Activated CD4-positive, alpha-beta memory T cell treated with anti-CD3 and anti-CD28 coated beads, Interleukin-2, amount 10 ng/mL, durations not matched to agents 7 days and 5 days (primary cell): ENCODE data around the gene CLP1. TPM values are rescaled to one million over a fixed set of nuclear protein-coding genes. Genes with fewer than 3 reads are reported as not detected.

Source experiments
- CTCF ChIA-PET: fragments of 350-600 bp; sonication (Branson Sonifier 250); formaldehyde crosslinking; loops from one replicate; lab custom pipeline; 2021; ENCODE audit warnings: antibody characterized with exemption, inconsistent platforms; lab: Charles Lee
- POLR2A ChIA-PET: fragments of 350-600 bp; sonication (Branson Sonifier 250); formaldehyde crosslinking; loops from one replicate; lab custom pipeline; 2021; ENCODE audit warnings: antibody characterized with exemption; lab: Charles Lee
- DNase-seq: peaks from one replicate; pipeline ENCODE4 v3.0.0-alpha.2; 2020
- H3K27ac Mint-ChIP-seq: one replicate; pipeline ENCODE4 v1.8.0; 2021; ENCODE audit warnings: mild to moderate bottlenecking, mixed read lengths
- H3K27me3 Mint-ChIP-seq: one replicate; pipeline ENCODE4 v1.8.0; 2021; ENCODE audit warnings: mixed read lengths
- H3K36me3 Mint-ChIP-seq: one replicate; pipeline ENCODE4 v1.8.0; 2021; ENCODE audit warnings: low read depth, mixed read lengths
- H3K4me1 Mint-ChIP-seq: one replicate; pipeline ENCODE4 v1.8.0; 2021; ENCODE audit warnings: mixed read lengths
- H3K4me3 Mint-ChIP-seq: one replicate; pipeline ENCODE4 v1.8.0; 2021; ENCODE audit warnings: mild to moderate bottlenecking, mixed read lengths
- H3K9me3 Mint-ChIP-seq: one replicate; pipeline ENCODE4 v1.8.0; 2021; ENCODE audit warnings: mixed read lengths
- total RNA-seq, 2 experiments: library from RNA; stranded (reverse); gene quantifications; one replicate each; pipeline ENCODE4 v1.2.3, GENCODE V29; 2021

CLP1 gene
- 10 to 100 TPM; 14.8 to 17.5 TPM for total RNA-seq

DNA sequence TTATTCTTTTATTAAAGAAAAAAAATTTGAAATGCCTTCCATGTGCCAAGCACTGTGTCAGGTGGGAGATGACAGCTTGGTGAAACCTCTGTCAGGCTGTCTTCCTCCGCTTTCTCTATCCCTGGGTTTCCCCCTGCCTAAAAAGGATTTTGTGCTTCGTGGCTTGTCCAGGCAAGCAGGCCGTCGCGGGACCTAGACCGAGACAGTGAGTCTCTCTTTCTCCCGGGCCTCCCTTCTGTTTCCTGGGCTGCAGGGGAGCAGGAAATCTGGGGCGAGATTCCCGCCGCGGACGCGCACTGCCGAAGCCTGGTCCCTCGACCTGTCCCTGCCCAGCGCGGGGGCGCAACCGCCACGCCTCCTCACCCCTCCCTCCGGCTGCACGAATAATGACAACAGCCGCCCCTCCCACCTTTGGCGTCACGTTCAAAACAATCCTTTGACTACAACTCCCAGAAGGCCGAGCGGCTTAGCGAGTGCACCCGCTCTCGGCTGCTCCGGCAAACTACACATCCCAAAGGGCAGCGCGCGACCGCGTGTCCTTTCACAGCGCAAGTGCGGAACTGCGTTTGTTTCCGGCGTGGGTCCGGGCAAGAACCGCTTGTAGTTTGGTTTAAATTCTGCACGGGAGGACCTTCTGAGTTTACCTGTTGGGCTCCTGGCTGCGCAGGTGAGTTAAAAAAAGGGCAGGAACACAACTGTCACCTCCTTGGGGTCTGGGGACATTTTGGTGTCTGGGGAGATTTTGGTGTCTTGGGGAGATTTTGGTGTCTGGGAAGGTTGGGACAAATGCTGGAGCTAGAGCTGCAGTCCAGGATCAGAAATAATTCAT, at the start of gene CLP1:
Gene CLP1 (plus strand): TSS at position 569 of the 829 bp plus-strand sequence. CDS start 1,715 bp downstream, outside the sequence.
- ChIA-PET CTCF (interaction anchor here (0.7 to 3.9 kb wide), 5 partner anchors 10 to 918 kb away, joined by 3 to 19 read pairs (median 4); partner anchors contain the start of gene LPXN), POLR2A (interaction anchor here (1.0 to 2.2 kb wide), 6 partner anchors 9 to 90 kb away, joined by 3 to 14 read pairs (median 3); partner anchors contain the start of genes MED19, SELENOH, TMX2 and UBE2L6)
- no peaks in the 10 kb centered on the region for H3K9me3 Mint-ChIP-seq

DNA sequence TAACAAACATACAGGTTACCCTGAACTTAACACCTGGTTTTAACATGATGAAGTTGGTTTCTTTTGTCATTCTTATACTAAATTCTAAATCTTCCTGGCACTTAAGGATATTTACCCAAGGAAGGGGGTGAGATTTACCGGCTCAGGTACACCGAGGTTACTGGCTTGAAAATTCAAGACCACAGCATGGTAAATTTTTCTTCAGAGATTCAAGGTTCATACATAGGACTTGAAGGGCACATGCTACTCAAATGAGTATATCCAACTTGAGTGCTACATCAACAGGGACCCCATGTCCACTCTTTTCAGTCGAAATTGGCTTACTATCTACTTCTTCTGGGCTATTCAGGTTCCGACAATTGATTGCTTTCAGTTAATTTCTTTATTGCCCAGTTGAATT, 47.4 kb upstream of the CLP1 start:
- H3K27me3 Mint-ChIP-seq: peaks cover 30% of the 10 kb centered on the region
- ChIA-PET CTCF (no interaction called here), POLR2A (no interaction called here)
- no peaks in the 10 kb centered on the region for H3K9me3 Mint-ChIP-seq
- no peaks in the 10 kb centered on the region for H3K36me3 Mint-ChIP-seq
- H3K4me1 Mint-ChIP-seq: no peaks in the 10 kb centered on the region
- DNase-seq: no peak
- no peak overlapping the region for H3K27ac Mint-ChIP-seq
- no peak overlapping the region for H3K4me3 Mint-ChIP-seq

More for the DNA sequence above, at the start of gene CLP1:
- Mint-ChIP-seq H3K36me3 (peaks cover 28% of the 10 kb centered on the region), H3K27ac (peak within 1 kb of the TSS; percentile 91), H3K4me1 (peaks cover 39% of the 10 kb centered on the region), H3K4me3 (peak within 1 kb of the TSS; percentile 93), H3K27me3 (no peaks in the 10 kb centered on the region)
- DNase-seq: peak; percentile 99

DNA sequence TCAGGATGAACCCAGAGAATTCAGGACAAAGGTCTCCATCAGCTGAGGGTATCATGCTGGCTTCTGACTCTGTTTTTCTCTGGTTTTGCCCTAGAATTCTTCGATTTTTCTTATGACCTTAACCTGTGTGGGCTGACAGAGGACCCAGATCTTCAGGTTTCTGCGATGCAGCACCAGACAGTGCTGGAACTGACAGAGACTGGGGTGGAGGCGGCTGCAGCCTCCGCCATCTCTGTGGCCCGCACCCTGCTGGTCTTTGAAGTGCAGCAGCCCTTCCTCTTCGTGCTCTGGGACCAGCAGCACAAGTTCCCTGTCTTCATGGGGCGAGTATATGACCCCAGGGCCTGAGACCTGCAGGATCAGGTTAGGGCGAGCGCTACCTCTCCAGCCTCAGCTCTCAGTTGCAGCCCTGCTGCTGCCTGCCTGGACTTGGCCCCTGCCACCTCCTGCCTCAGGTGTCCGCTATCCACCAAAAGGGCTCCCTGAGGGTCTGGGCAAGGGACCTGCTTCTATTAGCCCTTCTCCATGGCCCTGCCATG, 43.3 kb upstream of the CLP1 start:
- POLR2A ChIA-PET: no interaction called here
- Mint-ChIP-seq H3K27me3 (peaks cover 18% of the 10 kb centered on the region), H3K36me3 (no peaks in the 10 kb centered on the region), H3K4me1 (no peaks in the 10 kb centered on the region), H3K9me3 (peaks cover 2% of the 10 kb centered on the region), H3K27ac (no peak overlapping the region), H3K4me3 (no peak overlapping the region)
- no peak for DNase-seq
- CTCF ChIA-PET: no interaction called here

DNA sequence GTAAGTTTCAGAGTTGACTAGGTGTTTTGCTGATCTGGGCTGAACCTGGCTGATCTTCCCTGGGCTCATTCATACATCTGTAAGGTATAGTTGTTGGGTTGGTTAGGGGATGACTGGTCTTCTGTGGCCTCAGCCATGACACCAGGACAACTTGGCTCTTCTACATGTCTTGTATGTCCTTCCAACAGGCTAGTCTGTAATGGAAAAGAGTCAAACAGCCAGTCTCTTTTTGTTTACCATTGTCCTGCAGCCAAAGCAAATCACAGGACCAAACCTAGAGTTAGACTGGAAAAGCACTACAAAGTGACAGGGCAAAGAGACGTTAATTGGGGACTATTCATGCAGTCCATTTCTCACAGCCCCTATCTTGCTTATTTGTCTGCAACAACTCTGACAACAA, 42.3 kb upstream of the CLP1 start:
- ChIA-PET POLR2A (no interaction called here), CTCF (no interaction called here)
- H3K4me3 Mint-ChIP-seq: no peak overlapping the region
- H3K27ac Mint-ChIP-seq: no peak overlapping the region
- DNase-seq: no peak
- peaks cover 7% of the 10 kb centered on the region for H3K9me3 Mint-ChIP-seq
- H3K4me1 Mint-ChIP-seq: no peaks in the 10 kb centered on the region
- no peaks in the 10 kb centered on the region for H3K36me3 Mint-ChIP-seq
- H3K27me3 Mint-ChIP-seq: peaks cover 18% of the 10 kb centered on the region

DNA sequence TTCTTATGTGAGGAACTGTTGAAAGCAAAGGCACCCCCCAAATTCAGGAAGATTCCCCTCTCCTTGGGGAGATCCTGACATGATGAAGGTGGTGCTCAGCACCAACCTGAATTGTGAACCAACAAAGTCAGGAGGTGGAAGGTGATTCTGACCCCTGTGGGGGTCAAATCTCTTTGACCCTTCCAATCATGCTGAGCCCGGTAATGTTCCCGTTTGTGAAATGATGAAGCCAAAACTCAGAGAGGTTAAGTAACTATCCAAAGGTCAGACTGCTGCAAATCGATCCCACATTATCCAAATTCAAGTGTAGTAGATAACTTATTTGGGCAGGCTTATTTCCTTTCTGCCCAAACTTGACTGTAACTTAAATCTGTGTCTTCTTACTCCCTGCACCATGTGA, 41.0 kb upstream of the CLP1 start:
- ChIA-PET POLR2A (no interaction called here), CTCF (no interaction called here)
- DNase-seq: no peak
- Mint-ChIP-seq H3K4me3 (no peak overlapping the region), H3K27me3 (peaks cover 11% of the 10 kb centered on the region), H3K27ac (no peak overlapping the region), H3K9me3 (peaks cover 7% of the 10 kb centered on the region), H3K4me1 (no peaks in the 10 kb centered on the region), H3K36me3 (no peaks in the 10 kb centered on the region)

DNA sequence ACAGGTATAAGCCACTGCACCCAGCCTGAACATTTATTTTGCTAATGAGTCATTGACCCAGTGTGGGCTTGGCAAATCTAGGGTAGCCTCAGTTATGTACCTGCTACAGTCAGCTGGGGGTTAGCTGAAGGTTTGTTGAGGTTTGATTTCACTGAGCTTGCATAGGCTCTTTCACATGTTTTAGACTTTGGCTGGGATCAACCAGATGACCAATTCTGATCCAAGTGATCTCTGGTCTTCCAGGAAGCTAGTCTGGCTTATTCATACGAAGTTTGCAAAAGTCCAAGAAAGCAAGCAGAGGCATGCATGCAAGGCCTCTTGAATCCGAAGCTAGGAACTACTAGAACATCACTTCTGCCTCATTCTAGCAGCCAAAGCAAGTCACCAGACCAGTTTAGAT, 39.1 kb upstream of the CLP1 start:
- Mint-ChIP-seq H3K4me3 (no peak overlapping the region), H3K9me3 (peaks cover 7% of the 10 kb centered on the region), H3K27ac (no peak overlapping the region), H3K4me1 (no peaks in the 10 kb centered on the region), H3K27me3 (peaks cover 14% of the 10 kb centered on the region), H3K36me3 (no peaks in the 10 kb centered on the region)
- ChIA-PET POLR2A (interaction anchor here (1.3 kb wide), 1 partner anchor 9 kb away, joined by 3 read pairs; no protein-coding TSS in a partner anchor), CTCF (no interaction called here)
- no peak for DNase-seq

DNA sequence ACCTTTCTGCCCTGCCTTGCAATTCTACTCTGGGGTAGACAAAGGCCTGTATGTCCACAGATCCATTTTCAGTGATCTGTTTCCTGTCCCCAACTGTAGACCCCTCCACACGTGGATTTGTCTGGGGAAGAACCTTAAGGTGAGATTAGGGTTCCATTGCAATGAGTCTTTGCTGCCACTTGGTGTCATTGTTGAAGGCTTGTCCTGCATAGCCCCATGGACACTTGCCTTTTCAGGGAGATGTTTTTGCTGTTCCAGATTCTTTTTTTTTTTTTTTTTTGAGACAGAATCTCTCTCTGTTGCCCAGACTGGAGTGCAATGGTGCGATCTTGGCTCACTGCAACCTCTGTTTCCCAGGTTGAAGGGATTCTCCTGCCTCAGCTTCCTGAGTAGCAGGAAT, 38.2 kb upstream of the CLP1 start:
- Mint-ChIP-seq H3K9me3 (peaks cover 7% of the 10 kb centered on the region), H3K27me3 (peaks cover 12% of the 10 kb centered on the region), H3K27ac (no peak overlapping the region), H3K4me3 (no peak overlapping the region), H3K36me3 (no peaks in the 10 kb centered on the region), H3K4me1 (no peaks in the 10 kb centered on the region)
- ChIA-PET POLR2A (no interaction called here), CTCF (no interaction called here)
- DNase-seq: no peak

DNA sequence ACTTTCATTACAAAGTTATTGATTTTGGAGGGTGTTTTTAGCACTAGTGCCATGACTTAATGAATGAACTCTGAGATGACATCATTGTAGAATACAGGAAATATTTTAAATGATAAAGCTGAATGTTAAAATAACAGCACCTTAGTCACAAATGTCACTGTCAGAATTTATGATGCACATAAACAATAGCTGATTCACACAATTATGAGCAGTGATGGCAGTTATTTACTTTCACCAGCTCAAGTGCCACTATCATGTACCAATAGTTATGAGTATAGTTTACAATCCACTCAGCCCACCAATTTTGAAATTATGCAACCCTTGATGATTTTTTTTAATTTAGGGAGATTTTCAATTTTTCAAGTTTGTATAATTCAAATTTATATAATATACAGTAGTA, 37.1 kb upstream of the CLP1 start:
- DNase-seq: no peak
- CTCF ChIA-PET: no interaction called here

DNA sequence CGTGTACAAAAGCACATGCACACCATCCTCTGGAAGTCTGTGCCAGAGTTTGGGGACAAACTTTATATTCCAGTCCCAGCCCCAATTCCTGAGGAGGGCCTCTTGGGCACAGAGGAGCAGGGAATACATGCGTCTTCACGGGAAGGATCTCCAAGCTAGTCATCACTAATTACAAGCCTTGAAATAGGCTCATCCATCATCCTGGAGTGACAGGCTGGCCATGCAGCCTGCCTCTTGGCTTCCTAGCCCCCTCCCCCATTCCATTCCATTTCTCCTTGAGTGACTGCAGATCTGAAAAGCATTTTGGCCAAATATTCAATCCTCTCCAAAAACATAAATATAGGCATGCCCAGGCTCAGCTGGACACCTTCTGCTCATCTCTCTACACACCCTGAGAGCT, 35.3 kb upstream of the CLP1 start:
- ChIA-PET POLR2A (no interaction called here), CTCF (interaction anchor here (2.0 kb wide), 1 partner anchor 22 kb away, joined by 5 read pairs; no protein-coding TSS in a partner anchor)
- no peak for DNase-seq
- Mint-ChIP-seq H3K36me3 (no peaks in the 10 kb centered on the region), H3K4me1 (no peaks in the 10 kb centered on the region), H3K27ac (no peak overlapping the region), H3K9me3 (peaks cover 7% of the 10 kb centered on the region), H3K27me3 (peaks cover 4% of the 10 kb centered on the region), H3K4me3 (no peak overlapping the region)

More for the DNA sequence above, 37.1 kb upstream of the CLP1 start:
- POLR2A ChIA-PET: no interaction called here
- H3K4me1 Mint-ChIP-seq: no peaks in the 10 kb centered on the region
- peaks cover 7% of the 10 kb centered on the region for H3K9me3 Mint-ChIP-seq
- no peaks in the 10 kb centered on the region for H3K36me3 Mint-ChIP-seq
- no peak overlapping the region for H3K27ac Mint-ChIP-seq
- no peak overlapping the region for H3K4me3 Mint-ChIP-seq
- H3K27me3 Mint-ChIP-seq: peaks cover 12% of the 10 kb centered on the region

DNA sequence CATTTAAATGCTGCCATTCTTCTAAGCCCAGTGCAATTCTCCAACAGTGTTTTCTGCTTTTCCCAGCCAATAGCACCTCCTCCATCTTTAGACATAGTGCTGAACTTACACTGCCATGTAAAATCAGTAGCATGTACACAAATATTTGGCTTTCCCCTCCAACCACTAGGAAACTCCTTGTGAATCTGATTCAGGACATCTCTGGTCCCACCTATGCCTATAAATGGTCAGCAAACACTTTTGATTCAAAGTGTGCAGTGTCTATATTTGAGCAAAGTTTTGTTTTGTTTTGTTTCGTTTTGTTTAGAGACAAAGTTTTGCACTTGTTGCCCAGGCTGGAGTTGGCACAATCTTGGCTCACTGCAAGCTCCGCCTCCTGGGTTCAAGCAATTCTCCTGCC, 32.7 kb upstream of the CLP1 start:
- CTCF ChIA-PET: interaction anchor here (1.5 kb wide), 1 partner anchor 17 kb away, joined by 6 read pairs; no protein-coding TSS in a partner anchor
- POLR2A ChIA-PET: no interaction called here
- no peak overlapping the region for H3K4me3 Mint-ChIP-seq
- H3K9me3 Mint-ChIP-seq: peaks cover 1% of the 10 kb centered on the region
- H3K27me3 Mint-ChIP-seq: peaks cover 7% of the 10 kb centered on the region
- no peak overlapping the region for H3K27ac Mint-ChIP-seq
- H3K36me3 Mint-ChIP-seq: no peaks in the 10 kb centered on the region
- no peaks in the 10 kb centered on the region for H3K4me1 Mint-ChIP-seq
- DNase-seq: no peak

DNA sequence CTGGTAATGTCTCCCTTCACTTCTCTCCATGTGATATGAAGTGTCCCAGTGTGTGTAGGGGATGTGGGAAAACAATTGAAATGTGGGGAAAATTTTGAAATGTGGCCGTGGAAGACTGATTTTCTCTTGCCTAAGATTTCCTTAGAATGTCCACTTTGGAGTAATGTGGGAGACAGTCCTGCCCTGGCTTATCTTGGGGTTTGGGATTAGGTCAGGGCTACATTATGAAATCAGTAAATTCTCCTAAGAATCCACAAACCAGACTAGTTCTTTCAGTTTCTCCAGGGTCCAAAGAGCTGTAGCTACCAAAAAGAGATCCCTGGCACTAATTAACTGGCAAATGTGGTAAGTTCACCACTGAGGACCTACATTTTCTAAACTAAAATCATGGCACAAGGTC, 30.7 kb upstream of the CLP1 start:
- CTCF ChIA-PET: interaction anchor here (1.6 kb wide), 1 partner anchor 17 kb away, joined by 4 read pairs; no protein-coding TSS in a partner anchor

DNA sequence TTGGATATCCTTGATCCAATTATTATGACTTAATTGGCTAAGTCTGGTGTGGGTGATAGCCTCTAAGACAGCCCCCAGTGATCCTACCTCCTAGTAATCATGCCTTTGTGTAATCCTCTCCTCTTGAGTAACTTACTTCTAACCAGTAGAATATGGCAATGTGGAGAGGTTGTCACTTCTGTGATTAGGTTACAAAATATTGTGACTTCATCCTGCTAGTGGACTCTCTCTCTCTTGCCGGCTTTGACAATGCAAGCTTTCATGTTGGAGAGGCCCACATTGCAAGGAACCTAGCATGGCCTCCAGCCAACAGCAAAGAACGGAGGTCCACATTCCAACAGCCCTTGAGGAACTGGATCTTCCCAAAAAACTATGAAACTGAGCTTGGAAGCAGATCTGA, 27.4 kb upstream of the CLP1 start:
- DNase-seq: no peak
- Mint-ChIP-seq H3K9me3 (no peaks in the 10 kb centered on the region), H3K36me3 (no peaks in the 10 kb centered on the region), H3K27ac (no peak overlapping the region), H3K27me3 (peaks cover 27% of the 10 kb centered on the region), H3K4me1 (no peaks in the 10 kb centered on the region), H3K4me3 (no peak overlapping the region)
- POLR2A ChIA-PET: no interaction called here
- CTCF ChIA-PET: interaction anchor here (6.1 kb wide), 1 partner anchor 13 kb away, joined by 36 read pairs; no protein-coding TSS in a partner anchor

More for the DNA sequence above, 30.7 kb upstream of the CLP1 start:
- Mint-ChIP-seq H3K27ac (no peak overlapping the region), H3K4me3 (no peak overlapping the region), H3K27me3 (peaks cover 20% of the 10 kb centered on the region), H3K36me3 (no peaks in the 10 kb centered on the region), H3K4me1 (no peaks in the 10 kb centered on the region), H3K9me3 (no peaks in the 10 kb centered on the region)
- POLR2A ChIA-PET: no interaction called here
- no peak for DNase-seq

DNA sequence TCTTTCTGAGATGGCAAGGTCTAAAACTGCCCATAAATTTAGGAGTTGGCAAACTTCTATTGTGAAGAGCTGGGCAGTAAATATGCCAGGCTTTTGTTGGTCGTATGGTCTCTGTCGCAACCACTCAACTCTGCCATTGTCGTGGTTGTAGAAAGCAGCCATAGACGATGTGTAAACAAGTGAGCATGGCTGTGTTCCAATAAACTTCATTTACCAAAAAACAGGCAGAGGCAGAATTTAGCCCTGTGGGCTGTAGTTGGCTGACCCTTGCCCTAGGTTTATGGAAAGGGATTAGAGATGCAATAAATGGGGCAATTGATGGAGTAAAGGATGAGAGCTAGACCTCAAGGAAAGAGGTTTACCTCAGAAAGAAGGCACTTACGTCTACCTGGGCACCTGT, 25.4 kb upstream of the CLP1 start:
- DNase-seq: no peak
- H3K4me3 Mint-ChIP-seq: no peak overlapping the region
- POLR2A ChIA-PET: no interaction called here
- no peaks in the 10 kb centered on the region for H3K4me1 Mint-ChIP-seq
- peaks cover 35% of the 10 kb centered on the region for H3K27me3 Mint-ChIP-seq
- no peaks in the 10 kb centered on the region for H3K9me3 Mint-ChIP-seq
- H3K36me3 Mint-ChIP-seq: no peaks in the 10 kb centered on the region
- H3K27ac Mint-ChIP-seq: no peak overlapping the region
- CTCF ChIA-PET: interaction anchor here (6.1 kb wide), 1 partner anchor 11 kb away, joined by 36 read pairs; no protein-coding TSS in a partner anchor
